ENCODE data around the gene TEX35.

The TEX35 gene

GRCh38 chr1:178503849-178504248 lies 9.1 kb upstream of the TEX35 start:
- H3K4me3 ChIP-seq (ENCODE audit: low read depth, low read length), result no peak overlapping the region
- DNase-seq (ENCODE audit: low read depth), result no peak
- TF ChIP-seq CTCF (conservative IDR thresholded peaks at IDR 0.05; ENCODE audit: low read depth, low read length), result no peak

- H3K4me3 ChIP-seq (ENCODE audit: low read depth, low read length), result no peak overlapping the region
- DNase-seq (ENCODE audit: low read depth), result no peak
- TF ChIP-seq CTCF (conservative IDR thresholded peaks at IDR 0.05; ENCODE audit: low read depth, low read length), result no peak
Observed at GRCh38 chr1:178504286-178504685, 8.6 kb upstream of the TEX35 start.

GRCh38 chr1:178506177-178506576 lies 6.7 kb upstream of the TEX35 start:
- H3K4me3 ChIP-seq (ENCODE audit: low read depth, low read length), result no peak overlapping the region
- TF ChIP-seq CTCF (conservative IDR thresholded peaks at IDR 0.05; ENCODE audit: low read depth, low read length), result no peak
- DNase-seq (ENCODE audit: low read depth), result no peak

GRCh38 chr1:178506669-178507068 lies 6.2 kb upstream of the TEX35 start:
- no peak for DNase-seq (ENCODE audit: low read depth)
- H3K4me3 ChIP-seq (ENCODE audit: low read depth, low read length), result no peak overlapping the region
- no peak for TF ChIP-seq CTCF (conservative IDR thresholded peaks at IDR 0.05; ENCODE audit: low read depth, low read length)

GRCh38 chr1:178509414-178510007 lies 3.4 kb upstream of the TEX35 start:
- no peak for DNase-seq (ENCODE audit: low read depth)
- TF ChIP-seq CTCF (conservative IDR thresholded peaks at IDR 0.05; ENCODE audit: low read depth, low read length), result no peak
- H3K4me3 ChIP-seq (ENCODE audit: low read depth, low read length), result no peak overlapping the region

GRCh38 chr1:178510155-178510554 lies 2.8 kb upstream of the TEX35 start:
- DNase-seq (ENCODE audit: low read depth), result peak; percentile 35
- no peak for TF ChIP-seq CTCF (conservative IDR thresholded peaks at IDR 0.05; ENCODE audit: low read depth, low read length)
- H3K4me3 ChIP-seq (ENCODE audit: low read depth, low read length), result no peak overlapping the region

GRCh38 chr1:178513278-178513983 lies 522 bp downstream of the TEX35 start:
- DNase-seq (ENCODE audit: low read depth), result peak; percentile 66
- peak; percentile 31 for TF ChIP-seq CTCF (conservative IDR thresholded peaks at IDR 0.05; ENCODE audit: low read depth, low read length)
- H3K4me3 ChIP-seq (ENCODE audit: low read depth, low read length), result no peak overlapping the region

Measured in choroid plexus epithelial cell (primary cell).